Thyroid gland (tissue), 4 donors: ENCODE data around the gene RAB8B. TPM values are rescaled to one million over a fixed set of nuclear protein-coding genes. Genes with fewer than 3 reads are reported as not detected.
A peak's percentile ranks its signal among the peaks of the same experiment; 100 is the strongest.

ENCODE experiments used
- DNase-seq, 2 donors: peaks; one replicate each; pipeline ENCODE4 v3.0.0-alpha.2; 2019
- H3K27ac ChIP-seq, 3 donors: fragments of 200-600 bp; sonication (generic); 1 replicate in 2 of 3; 2 replicates in 1 of 3; pipeline ENCODE4 v1.5.1; 2016 to 2019; ENCODE audit warnings: mild to moderate bottlenecking in 1 of 3, moderate library complexity in 1 of 3
- H3K27me3 ChIP-seq: fragments of 200-600 bp; sonication (generic); one replicate; pipeline ENCODE4 v1.5.1; 2019
- H3K36me3 ChIP-seq, 2 donors: fragments of 200-600 bp; sonication (generic); one replicate each; pipeline ENCODE4 v1.5.1; 2016 to 2019
- H3K4me1 ChIP-seq, 2 donors: fragments of 200-600 bp; sonication (generic); one replicate each; pipeline ENCODE4 v1.5.1; 2017 to 2019
- H3K4me3 ChIP-seq, 3 donors: fragments of 200-600 bp; sonication (generic); replicated peaks in 1 of 3; 1 replicate in 2 of 3; 2 replicates in 1 of 3; pipeline ENCODE4 v1.5.1; 2016; ENCODE audit warnings: mild to moderate bottlenecking in 1 of 3
- H3K9me3 ChIP-seq: fragments of 200-600 bp; sonication (generic); one replicate; pipeline ENCODE4 v1.5.1; 2017
- POLR2A ChIP-seq, 2 donors: fragments of 450-650 bp; IDR thresholded peaks; one replicate each; pipeline ENCODE4 v1.6.1; 2017; ENCODE audit warnings: antibody characterized with exemption in 2 of 2, mild to moderate bottlenecking in 2 of 2, moderate library complexity in 1 of 2
- WGBS, 2 donors: methylation state at CpG; one replicate each; pipeline ENCODE4 v1.1.5; 2017; 5-methylcytosine and 5-hydroxymethylcytosine counted together
- intact Hi-C: fragments of 100-400 bp; cut with DNase I; formaldehyde crosslinking; loops from one replicate; pipeline ENCODE4 v1.15.1; 2023
- total RNA-seq, 4 donors: library from RNA; depleted of rRNA; stranded (reverse); fragments of >200 nt; gene quantifications; one replicate each; pipeline ENCODE4 v1.2.3, GENCODE V29; 2016
- TF ChIP-seq, protein P1 (sequence below), 6 experiments: fragments of 200-600 bp in 3 of 6; fragments of 450-650 bp in 3 of 6; sonication (generic) in 3 of 6; IDR thresholded peaks; one replicate each; pipeline ENCODE4 v1.5.1; 2016 to 2019; ENCODE audit warnings: antibody characterized with exemption in 6 of 6, mild to moderate bottlenecking in 2 of 6, inconsistent platforms in 1 of 6, moderate library complexity in 1 of 6

The RAB8B gene
- total RNA-seq, 4 donors from 2014 or later, result 17.6 to 36.0 (median 22.1) TPM

DNA sequence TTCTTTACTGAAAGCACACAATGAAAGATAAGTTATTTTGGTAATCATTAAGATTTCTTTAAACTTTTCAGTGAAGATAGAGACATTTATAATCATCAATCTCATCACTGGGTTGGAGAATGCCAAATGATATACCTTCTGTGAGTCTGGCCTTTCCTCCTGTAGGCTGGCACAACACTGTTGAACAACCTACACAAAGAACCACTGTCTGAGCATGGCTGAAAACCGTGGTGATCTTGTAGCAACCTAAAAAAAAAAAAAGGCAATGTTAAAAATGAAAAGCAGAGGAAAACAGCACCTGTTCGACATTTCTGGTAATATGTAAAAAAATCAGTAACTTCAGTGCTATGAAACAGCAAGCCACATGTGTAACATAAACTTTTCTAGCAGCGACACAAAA, 33.9 kb upstream of the RAB8B start:
- H3K9me3 ChIP-seq, result no peaks in the 10 kb centered on the region
- peaks cover 8% of the 10 kb centered on the region in 2 donors for H3K4me1 ChIP-seq
- H3K27me3 ChIP-seq, result no peaks in the 10 kb centered on the region
- peaks cover 5 to 17% of the 10 kb centered on the region in 2 donors for H3K36me3 ChIP-seq
- TF ChIP-seq, protein P1, sequence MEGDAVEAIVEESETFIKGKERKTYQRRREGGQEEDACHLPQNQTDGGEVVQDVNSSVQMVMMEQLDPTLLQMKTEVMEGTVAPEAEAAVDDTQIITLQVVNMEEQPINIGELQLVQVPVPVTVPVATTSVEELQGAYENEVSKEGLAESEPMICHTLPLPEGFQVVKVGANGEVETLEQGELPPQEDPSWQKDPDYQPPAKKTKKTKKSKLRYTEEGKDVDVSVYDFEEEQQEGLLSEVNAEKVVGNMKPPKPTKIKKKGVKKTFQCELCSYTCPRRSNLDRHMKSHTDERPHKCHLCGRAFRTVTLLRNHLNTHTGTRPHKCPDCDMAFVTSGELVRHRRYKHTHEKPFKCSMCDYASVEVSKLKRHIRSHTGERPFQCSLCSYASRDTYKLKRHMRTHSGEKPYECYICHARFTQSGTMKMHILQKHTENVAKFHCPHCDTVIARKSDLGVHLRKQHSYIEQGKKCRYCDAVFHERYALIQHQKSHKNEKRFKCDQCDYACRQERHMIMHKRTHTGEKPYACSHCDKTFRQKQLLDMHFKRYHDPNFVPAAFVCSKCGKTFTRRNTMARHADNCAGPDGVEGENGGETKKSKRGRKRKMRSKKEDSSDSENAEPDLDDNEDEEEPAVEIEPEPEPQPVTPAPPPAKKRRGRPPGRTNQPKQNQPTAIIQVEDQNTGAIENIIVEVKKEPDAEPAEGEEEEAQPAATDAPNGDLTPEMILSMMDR (IDR thresholded peaks at IDR 0.05), result no peak
- no peak for TF ChIP-seq POLR2A (IDR thresholded peaks at IDR 0.05)
- no peak overlapping the region for H3K27ac ChIP-seq
- H3K4me3 ChIP-seq, result no peak overlapping the region
- no peak for DNase-seq
- 74 to 76% methylated on average over 3 of the region's 3 CpGs for WGBS, 2 donors
- intact Hi-C loops, result no loop called here

DNA sequence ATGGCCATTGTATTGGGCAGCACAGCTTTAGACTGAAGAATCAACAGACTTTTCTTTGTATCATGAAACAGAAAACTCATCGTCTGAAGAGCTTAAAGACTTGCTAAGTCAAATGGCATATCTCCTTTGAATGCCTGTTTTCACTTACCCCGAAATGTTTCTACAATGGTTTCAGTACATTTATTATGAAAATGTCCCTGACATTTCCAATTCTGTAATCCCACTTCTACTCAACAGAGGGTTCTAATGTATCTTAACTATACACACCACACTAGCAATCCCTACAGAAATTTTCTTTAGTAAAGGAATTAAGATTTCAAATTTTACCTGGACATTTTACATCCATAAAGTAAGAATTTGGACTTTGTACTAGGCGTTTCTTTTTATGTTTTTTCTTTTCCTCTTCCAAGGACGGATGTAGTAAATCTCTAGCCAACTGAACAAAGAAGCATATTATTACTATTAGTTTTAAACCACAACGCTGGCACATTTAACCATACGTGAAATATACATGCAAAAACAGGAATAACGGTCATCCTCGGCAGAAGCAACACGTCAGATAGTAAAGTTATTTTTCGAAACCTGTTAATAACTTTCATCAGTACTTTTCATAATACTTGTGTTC, 33.2 kb upstream of the RAB8B start:
- 15 to 21% methylated on average over 10 of the region's 10 CpGs for WGBS, 2 donors
- no peak for DNase-seq
- intact Hi-C loops, result no loop called here

DNA sequence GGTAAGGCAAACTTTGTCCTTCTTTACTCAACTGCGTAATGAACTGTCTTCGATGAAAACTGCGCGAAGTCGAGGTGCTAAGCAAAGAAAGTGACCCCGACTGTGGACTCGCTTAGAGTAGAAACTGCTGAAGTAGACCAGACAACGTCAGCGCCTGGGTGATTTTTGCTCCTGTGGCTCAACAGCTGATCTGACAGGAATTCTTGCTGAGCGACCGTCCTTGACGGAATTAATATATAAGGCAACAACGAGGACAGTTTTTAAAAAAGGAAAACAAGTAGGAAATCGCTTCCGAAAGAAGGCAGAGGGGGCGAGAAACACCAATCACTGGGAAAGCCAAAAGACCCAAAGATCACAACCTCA, 32.7 kb upstream of the RAB8B start:
- TF ChIP-seq POLR2A (IDR thresholded peaks at IDR 0.05), result no peak
- TF ChIP-seq, protein P1 (IDR thresholded peaks at IDR 0.05), result no peak
- intact Hi-C loops, result no loop called here
- peak; percentile 62 to 67 for DNase-seq
- H3K36me3 ChIP-seq, result peaks cover 5 to 12% of the 10 kb centered on the region in 2 donors
- peak overlapping the region; percentile 54 to 71 (median 68) for H3K4me3 ChIP-seq
- no peaks in the 10 kb centered on the region for H3K9me3 ChIP-seq
- no peaks in the 10 kb centered on the region for H3K27me3 ChIP-seq
- 0 to 1% methylated on average over 16 of the region's 16 CpGs for WGBS, 2 donors
- peaks cover 8% of the 10 kb centered on the region in 2 donors for H3K4me1 ChIP-seq
- H3K27ac ChIP-seq, result peak overlapping the region; percentile 93 to 98 (median 95)

More for the DNA sequence above, 33.2 kb upstream of the RAB8B start:
- no peaks in the 10 kb centered on the region for H3K27me3 ChIP-seq
- no peaks in the 10 kb centered on the region for H3K9me3 ChIP-seq
- H3K4me1 ChIP-seq, result peaks cover 8% of the 10 kb centered on the region in 2 donors
- H3K36me3 ChIP-seq, result peaks cover 5 to 14% of the 10 kb centered on the region in 2 donors
- H3K4me3 ChIP-seq, result peak overlapping the region in 2 of 3 donors; percentile 68 to 71
- TF ChIP-seq, protein P1 (IDR thresholded peaks at IDR 0.05), result no peak
- no peak for TF ChIP-seq POLR2A (IDR thresholded peaks at IDR 0.05)
- H3K27ac ChIP-seq, result peak overlapping the region; percentile 93 to 98 (median 95)

DNA sequence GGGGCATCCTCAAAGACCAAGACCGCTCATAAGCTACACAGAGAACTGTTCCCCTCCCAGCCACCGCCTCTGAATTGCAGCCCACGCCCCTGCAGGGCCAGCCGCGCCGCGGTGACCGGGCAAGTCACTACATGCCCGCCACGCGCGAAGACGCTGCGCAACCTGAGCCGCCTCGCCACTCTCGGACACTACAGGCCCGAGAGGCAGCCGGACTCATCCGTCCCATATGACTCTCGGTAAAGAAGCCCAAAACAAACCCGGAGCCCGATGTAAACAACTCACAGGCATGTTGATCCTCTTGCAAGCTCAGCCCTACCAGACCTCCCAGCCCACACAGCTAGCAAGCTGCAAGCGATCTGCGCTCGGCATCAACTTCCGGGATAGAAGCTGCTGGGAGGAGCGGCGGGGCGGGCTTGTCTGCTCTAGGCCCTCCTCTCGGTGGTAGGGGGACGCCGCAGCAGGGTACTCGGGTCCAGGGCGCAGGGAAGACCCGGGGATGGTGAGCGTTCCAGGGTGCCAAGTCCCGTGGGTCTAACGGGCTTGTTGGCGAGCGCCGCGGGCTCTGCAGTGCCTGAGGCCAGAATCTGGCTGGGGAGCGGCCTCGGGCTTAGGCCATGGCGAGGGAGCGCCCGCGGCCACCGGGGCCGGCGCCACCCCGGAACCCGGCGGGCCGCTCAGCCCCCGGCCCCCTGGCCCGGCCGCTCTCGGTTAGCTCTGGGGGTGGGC, 32.1 kb upstream of the RAB8B start, which contains the start of gene RPS27L:
TSS of gene RPS27L (minus strand) at position 360 of the 726 bp plus-strand sequence. CDS start at position 288, 72 bp downstream.
- Histone ChIP-seq H3K9me3 (no peaks in the 10 kb centered on the region), H3K4me3 (peak within 1 kb of the TSS; percentile 54 to 71 (median 68)), H3K27ac (peak within 1 kb of the TSS; percentile 93 to 98 (median 95)), H3K36me3 (peaks cover 5 to 12% of the 10 kb centered on the region in 2 donors), H3K4me1 (peaks cover 8% of the 10 kb centered on the region in 2 donors), H3K27me3 (no peaks in the 10 kb centered on the region)
- peak; percentile 64 to 97 for TF ChIP-seq POLR2A (IDR thresholded peaks at IDR 0.05)
- TF ChIP-seq, protein P1 (IDR thresholded peaks at IDR 0.05), result no peak
- WGBS, 2 donors, result 0 to 1% methylated on average over 16 to 33 of the region's 60 CpGs
- DNase-seq, result peak; percentile 94
- intact Hi-C loops, result no loop called here
